PC-3 (cell line): Measurements from ENCODE around the gene IL1R2. TPM values are rescaled to one million over a fixed set of nuclear protein-coding genes. Genes with fewer than 3 reads are reported as not detected.

Source experiments
- ATAC-seq: fragments of 200-7000 bp; cut with Tn5 transposase; 2 replicates; pipeline ENCODE4 v1.9.1; 2020; ENCODE audit warnings: mild to moderate bottlenecking, moderate library complexity
- BruUV-seq: library from RNA; stranded (reverse); fragments of 400-500 nt; replicated peaks from 2 replicates; lab custom pipeline; 2021; lab: Mats Ljungman, UMichigan
- CTCF ChIA-PET: fragments of 300-600 bp; sonication (Branson Sonifier 250); formaldehyde crosslinking; loops from one replicate; lab custom pipeline; 2022; ENCODE audit warnings: antibody characterized with exemption; lab: Charles Lee
- POLR2A ChIA-PET: fragments of 300-600 bp; sonication (Branson Sonifier 250); formaldehyde crosslinking; loops from one replicate; lab custom pipeline; 2022; ENCODE audit warnings: antibody characterized with exemption; ENCODE audit not compliant: unreplicated experiment; lab: Charles Lee
- DNase-seq: peaks from one replicate; pipeline ENCODE4 v3.0.0-alpha.2; 2015
- H2AFZ ChIP-seq: fragments of 300-600 bp; sonication (generic); 2 replicates; pipeline ENCODE4 v1.6.0; 2016; ENCODE audit warnings: antibody characterized with exemption, low read length
- H3F3A ChIP-seq: fragments of 300-600 bp; sonication (generic); one replicate; pipeline ENCODE4 v1.6.0; 2017; ENCODE audit warnings: antibody characterized with exemption, low read length, control low read depth, mild to moderate bottlenecking; ENCODE audit not compliant: unreplicated experiment
- H3K27ac ChIP-seq: fragments of 300-600 bp; sonication (generic); 2 replicates; pipeline ENCODE4 v1.5.1; 2016; ENCODE audit warnings: mild to moderate bottlenecking, low read length
- H3K27me3 ChIP-seq: fragments of 300-600 bp; sonication (generic); 2 replicates; pipeline ENCODE4 v1.6.1; 2016; ENCODE audit warnings: low read length, mixed read lengths
- H3K36me3 ChIP-seq: fragments of 300-600 bp; sonication (generic); 2 replicates; pipeline ENCODE4 v1.6.1; 2016; ENCODE audit warnings: low read depth, mixed run types, low read length, mixed read lengths
- H3K4me1 ChIP-seq: fragments of 300-600 bp; sonication (generic); 2 replicates; pipeline ENCODE4 v1.5.1; 2016; ENCODE audit warnings: low read length; ENCODE audit not compliant: insufficient read depth
- H3K4me2 ChIP-seq: fragments of 300-600 bp; sonication (generic); 2 replicates; pipeline ENCODE4 v1.6.0; 2016; ENCODE audit warnings: low read length
- H3K4me3 ChIP-seq: fragments of 300-600 bp; sonication (generic); 2 replicates; pipeline ENCODE4 v1.5.1; 2016; ENCODE audit warnings: mild to moderate bottlenecking, low read length, mixed read lengths
- H3K79me2 ChIP-seq: fragments of 300-600 bp; sonication (generic); 2 replicates; pipeline ENCODE4 v1.6.1; 2017; ENCODE audit warnings: low read length, mixed read lengths
- H3K9ac ChIP-seq: fragments of 300-600 bp; sonication (generic); 2 replicates; pipeline ENCODE4 v1.6.0; 2016; ENCODE audit warnings: mild to moderate bottlenecking, low read length
- H3K9me2 ChIP-seq: fragments of 300-600 bp; sonication (generic); replicated peaks from 2 replicates; pipeline ENCODE4 v1.6.1; 2016; ENCODE audit warnings: mixed run types, low read length, mixed read lengths
- H3K9me3 ChIP-seq: fragments of 300-600 bp; sonication (generic); 2 replicates; pipeline ENCODE4 v1.6.1; 2016; ENCODE audit warnings: low read length, mixed read lengths
- H4K20me1 ChIP-seq: fragments of 300-600 bp; sonication (generic); 2 replicates; pipeline ENCODE4 v1.6.1; 2016; ENCODE audit warnings: low read length, mixed read lengths
- EZH2 ChIP-seq: fragments of 300-600 bp; sonication (generic); IDR thresholded peaks from one replicate; pipeline ENCODE4 v1.6.1; 2017; ENCODE audit warnings: antibody characterized with exemption, mild to moderate bottlenecking, low read length; ENCODE audit not compliant: unreplicated experiment
- EZH2phosphoT487 ChIP-seq: fragments of 300-600 bp; sonication (generic); IDR thresholded peaks from 2 replicates; pipeline ENCODE4 v1.6.1; 2018; ENCODE audit warnings: mild to moderate bottlenecking, antibody characterized with exemption, low read length, borderline replicate concordance
- intact Hi-C: fragments of 100-400 bp; cut with micrococcal nuclease; formaldehyde crosslinking; loops from 2 replicates; pipeline ENCODE4 v1.9.0; 2023
- total RNA-seq: library from RNA; depleted of rRNA; stranded (reverse); fragments of >200 nt; gene quantifications from 2 replicates; pipeline ENCODE4 v1.2.3, GENCODE V29; 2014
- TF ChIP-seq, protein P1 (sequence below): fragments of 300-600 bp; sonication (generic); conservative IDR thresholded peaks from 2 replicates; pipeline ENCODE4 v1.5.1; 2017; ENCODE audit warnings: antibody characterized with exemption, low read depth, mild to moderate bottlenecking, low read length

Gene IL1R2
- total RNA-seq, 1 experiment from 2014 or later, result 6.0 TPM

DNA sequence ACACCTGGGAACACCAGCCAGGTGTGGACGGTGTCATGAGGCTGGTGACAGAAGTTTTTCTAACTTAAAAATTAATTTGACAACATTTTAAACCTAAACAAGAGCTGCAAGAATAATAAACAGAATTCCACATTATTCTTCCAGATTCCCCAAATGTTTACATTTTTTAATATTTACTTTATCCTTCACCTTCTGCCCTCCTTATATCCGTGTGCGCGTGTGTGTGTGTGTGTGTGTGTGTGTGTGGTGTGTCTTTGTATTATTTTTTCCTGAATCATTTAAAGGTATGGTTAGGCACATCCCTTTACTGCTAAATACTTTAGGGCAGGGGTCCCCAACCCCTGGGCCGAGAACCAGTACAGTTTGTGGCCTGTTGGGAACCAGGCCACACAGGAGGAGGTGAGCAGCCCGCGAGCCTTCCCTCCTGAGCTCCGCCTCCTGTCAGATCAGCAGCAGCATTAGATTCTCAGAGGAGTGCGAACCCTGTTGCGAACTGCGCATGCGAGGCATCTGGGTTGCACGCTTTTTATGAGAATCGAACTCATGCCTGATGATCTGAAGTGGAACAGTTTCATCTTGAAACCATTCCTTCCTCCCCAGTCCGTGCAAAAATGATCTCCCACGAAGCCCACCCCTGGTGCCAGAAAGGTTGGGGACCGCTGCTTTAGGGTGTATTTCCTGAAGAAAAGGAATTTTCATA is 16.4 kb upstream of the IL1R2 start:
- no peaks in the 10 kb centered on the region for H3F3A ChIP-seq
- H3K27me3 ChIP-seq, result no peaks in the 10 kb centered on the region
- H3K27ac ChIP-seq, result no peak overlapping the region
- H3K9ac ChIP-seq, result no peak overlapping the region
- H4K20me1 ChIP-seq, result no peaks in the 10 kb centered on the region
- peaks cover 11% of the 10 kb centered on the region for H3K4me1 ChIP-seq
- H3K9me3 ChIP-seq, result no peaks in the 10 kb centered on the region
- no peak overlapping the region for H3K4me2 ChIP-seq
- no peak for ATAC-seq
- H3K4me3 ChIP-seq, result no peak overlapping the region
- no peaks in the 10 kb centered on the region for H3K79me2 ChIP-seq
- H3K9me2 ChIP-seq, result no peaks in the 10 kb centered on the region
- ChIA-PET CTCF (no interaction called here), POLR2A (no interaction called here)
- no peak overlapping the region for H2AFZ ChIP-seq
- no peaks in the 10 kb centered on the region for H3K36me3 ChIP-seq
- intact Hi-C loops, result no loop called here
- TF ChIP-seq, protein P1, sequence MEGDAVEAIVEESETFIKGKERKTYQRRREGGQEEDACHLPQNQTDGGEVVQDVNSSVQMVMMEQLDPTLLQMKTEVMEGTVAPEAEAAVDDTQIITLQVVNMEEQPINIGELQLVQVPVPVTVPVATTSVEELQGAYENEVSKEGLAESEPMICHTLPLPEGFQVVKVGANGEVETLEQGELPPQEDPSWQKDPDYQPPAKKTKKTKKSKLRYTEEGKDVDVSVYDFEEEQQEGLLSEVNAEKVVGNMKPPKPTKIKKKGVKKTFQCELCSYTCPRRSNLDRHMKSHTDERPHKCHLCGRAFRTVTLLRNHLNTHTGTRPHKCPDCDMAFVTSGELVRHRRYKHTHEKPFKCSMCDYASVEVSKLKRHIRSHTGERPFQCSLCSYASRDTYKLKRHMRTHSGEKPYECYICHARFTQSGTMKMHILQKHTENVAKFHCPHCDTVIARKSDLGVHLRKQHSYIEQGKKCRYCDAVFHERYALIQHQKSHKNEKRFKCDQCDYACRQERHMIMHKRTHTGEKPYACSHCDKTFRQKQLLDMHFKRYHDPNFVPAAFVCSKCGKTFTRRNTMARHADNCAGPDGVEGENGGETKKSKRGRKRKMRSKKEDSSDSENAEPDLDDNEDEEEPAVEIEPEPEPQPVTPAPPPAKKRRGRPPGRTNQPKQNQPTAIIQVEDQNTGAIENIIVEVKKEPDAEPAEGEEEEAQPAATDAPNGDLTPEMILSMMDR, result no peak
- no TSS peak for BruUV-seq
- no peak for DNase-seq

DNA sequence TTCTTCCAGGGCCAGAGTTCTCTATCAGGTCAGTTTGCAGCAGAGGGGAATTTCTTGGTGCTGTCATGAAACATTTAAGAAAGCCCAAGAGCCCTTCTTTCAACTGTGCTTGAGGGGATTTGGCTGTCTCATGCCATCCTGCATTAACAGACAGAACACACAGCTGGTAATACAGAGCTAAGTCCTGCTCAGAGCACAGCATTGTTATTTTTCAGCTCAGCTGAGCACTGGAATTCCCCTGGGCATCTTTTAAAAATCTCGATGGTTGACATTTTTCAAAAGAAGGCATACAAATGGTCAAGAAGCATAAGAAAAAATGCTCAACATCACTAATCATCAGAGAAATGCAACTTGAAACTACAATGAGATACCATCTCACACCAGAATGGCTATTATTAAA is 14.9 kb upstream of the IL1R2 start:
- no peak overlapping the region for H3K4me3 ChIP-seq
- no peaks in the 10 kb centered on the region for H4K20me1 ChIP-seq
- H3K4me1 ChIP-seq, result peaks cover 11% of the 10 kb centered on the region
- TF ChIP-seq EZH2, result no peak
- no peak for TF ChIP-seq EZH2phosphoT487
- TF ChIP-seq, protein P1, result no peak
- no peak for ATAC-seq
- H3K27me3 ChIP-seq, result no peaks in the 10 kb centered on the region
- H3K27ac ChIP-seq, result no peak overlapping the region
- BruUV-seq, result no TSS peak
- H3K79me2 ChIP-seq, result no peaks in the 10 kb centered on the region
- intact Hi-C loops, result no loop called here
- no peak overlapping the region for H3K9ac ChIP-seq
- no peak overlapping the region for H3K4me2 ChIP-seq
- no peaks in the 10 kb centered on the region for H3K36me3 ChIP-seq
- H2AFZ ChIP-seq, result no peak overlapping the region
- CTCF ChIA-PET, result no interaction called here
- H3K9me2 ChIP-seq, result no peaks in the 10 kb centered on the region
- POLR2A ChIA-PET, result no interaction called here
- H3K9me3 ChIP-seq, result no peaks in the 10 kb centered on the region
- no peaks in the 10 kb centered on the region for H3F3A ChIP-seq
- no peak for DNase-seq

DNA sequence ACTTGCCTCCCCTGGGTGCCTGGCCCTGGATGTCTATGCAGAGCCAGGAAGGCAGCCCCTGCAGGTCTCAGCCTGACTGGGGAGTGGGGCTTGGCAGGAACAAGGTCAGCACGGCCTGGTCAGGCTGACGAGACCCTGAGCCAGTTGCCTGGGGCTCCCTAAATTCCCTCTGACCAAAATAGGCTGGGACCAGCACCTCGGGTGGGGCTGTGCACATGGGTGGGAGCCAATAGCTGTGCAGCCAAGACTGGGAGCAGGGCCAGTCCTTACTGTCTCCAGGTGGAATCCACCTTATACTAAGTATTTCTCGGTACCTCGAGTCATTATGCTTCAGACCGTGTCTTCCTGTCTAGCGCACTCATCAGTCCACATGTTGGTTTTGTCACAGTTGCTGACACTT is 11.4 kb upstream of the IL1R2 start:
- Histone ChIP-seq H2AFZ (no peak overlapping the region), H3K36me3 (no peaks in the 10 kb centered on the region), H3K4me1 (peaks cover 25% of the 10 kb centered on the region), H3F3A (no peaks in the 10 kb centered on the region), H3K4me2 (no peak overlapping the region), H3K4me3 (no peak overlapping the region), H3K27me3 (no peaks in the 10 kb centered on the region), H3K9me2 (no peaks in the 10 kb centered on the region), H3K9ac (no peak overlapping the region), H4K20me1 (no peaks in the 10 kb centered on the region), H3K79me2 (no peaks in the 10 kb centered on the region), H3K27ac (no peak overlapping the region), H3K9me3 (no peaks in the 10 kb centered on the region)
- no peak for TF ChIP-seq EZH2phosphoT487
- no peak for TF ChIP-seq EZH2
- TF ChIP-seq, protein P1, result no peak
- no TSS peak for BruUV-seq
- CTCF ChIA-PET, result no interaction called here
- intact Hi-C loops, result loop anchor here (5.0 kb wide), 1 partner anchor 78 kb away; no protein-coding TSS in a partner anchor
- POLR2A ChIA-PET, result no interaction called here
- ATAC-seq (no peak), DNase-seq (no peak)
